SK-N-SH (cell line): ENCODE results near the gene MLLT1. TPM values are rescaled to one million over a fixed set of nuclear protein-coding genes. Genes with fewer than 3 reads are reported as not detected.

Experiments used
- CTCF ChIA-PET: fragments of 300-600, 350-600 bp; formaldehyde crosslinking; extraction: SDS; loops from one replicate; lab custom pipeline; 2021; lab: Yijun Ruan, JAX
- POLR2A ChIA-PET: fragments of 350-600 bp; sonication (Branson Sonifier 250); formaldehyde crosslinking; extraction: SDS; loops from one replicate; lab custom pipeline; 2020; ENCODE audit warnings: antibody characterized with exemption, inconsistent platforms; lab: Yijun Ruan, JAX
- DNase-seq: peaks from one replicate; pipeline ENCODE4 v3.0.0; 2012
- H2AFZ ChIP-seq: fragments of 200-600 bp; sonication (generic); 2 replicates; pipeline ENCODE4 v1.8.1; 2016; ENCODE audit warnings: antibody characterized with exemption, mild to moderate bottlenecking, low read depth
- H3F3A ChIP-seq: fragments of 200-600 bp; sonication (generic); replicated peaks from 2 replicates; pipeline ENCODE3; 2016; ENCODE audit warnings: antibody characterized with exemption, mild to moderate bottlenecking; ENCODE audit not compliant: insufficient read depth
- H3K27ac ChIP-seq, 2 experiments: fragments of 200-500 bp in 1 of 2; fragments of 200-600 bp in 1 of 2; sonication (Bioruptor generic) in 1 of 2; sonication (generic), shearing (Covaris generic) in 1 of 2; 2 replicates each; pipeline versions ENCODE4 v1.5.1 to v1.6.1; 2014 to 2016; ENCODE audit warnings: low read depth in 2 of 2, inconsistent platforms in 1 of 2, low read length in 1 of 2, mild to moderate bottlenecking in 1 of 2, mixed read lengths in 1 of 2
- H3K27me3 ChIP-seq: fragments of 200-600 bp; sonication (generic), shearing (Covaris generic); 2 replicates; pipeline ENCODE4 v1.6.1; 2016; ENCODE audit warnings: mixed run types; ENCODE audit not compliant: insufficient read depth
- H3K36me3 ChIP-seq, 2 experiments: fragments of 200-500 bp in 1 of 2; fragments of 200-600 bp in 1 of 2; sonication (Bioruptor generic) in 1 of 2; sonication (generic) in 1 of 2; replicated peaks in 1 of 2; 2 replicates each; pipeline versions ENCODE3 to v1.5.1; 2014 to 2016; ENCODE audit warnings: low read length in 1 of 2, mild to moderate bottlenecking in 1 of 2; ENCODE audit not compliant: insufficient read depth in 2 of 2, control insufficient read depth in 1 of 2
- H3K4me1 ChIP-seq, 2 experiments: fragments of 200-500 bp in 1 of 2; fragments of 200-600 bp in 1 of 2; sonication (Bioruptor generic) in 1 of 2; sonication (generic), shearing (Covaris generic) in 1 of 2; 2 replicates each; pipeline versions ENCODE4 v1.5.1 to v1.6.1; 2014 to 2016; ENCODE audit warnings: low read depth in 1 of 2, low read length in 1 of 2, mixed run types in 1 of 2; ENCODE audit not compliant: insufficient read depth in 2 of 2, control insufficient read depth in 1 of 2
- H3K4me2 ChIP-seq: fragments of 200-600 bp; sonication (generic), shearing (Covaris generic); 2 replicates; pipeline ENCODE4 v1.6.1; 2017; ENCODE audit warnings: mixed run types
- H3K4me3 ChIP-seq, 2 experiments: fragments of 200-500 bp in 1 of 2; fragments of 200-600 bp in 1 of 2; sonication (Bioruptor generic) in 1 of 2; sonication (generic), shearing (Covaris generic) in 1 of 2; 2 replicates each; pipeline versions ENCODE4 v1.5.1 to v1.8.1; 2014 to 2016; ENCODE audit warnings: low read depth in 2 of 2, inconsistent platforms in 1 of 2, low read length in 1 of 2, mild to moderate bottlenecking in 1 of 2, mixed read lengths in 1 of 2, moderate library complexity in 1 of 2
- H3K79me2 ChIP-seq: fragments of 200-600 bp; sonication (generic); 2 replicates; pipeline ENCODE4 v1.8.1; 2017; ENCODE audit warnings: mild to moderate bottlenecking; ENCODE audit not compliant: insufficient read depth
- H3K9ac ChIP-seq: fragments of 200-600 bp; sonication (generic); 2 replicates; pipeline ENCODE4 v1.6.1; 2017; ENCODE audit warnings: mixed run types
- H3K9me2 ChIP-seq: fragments of 200-600 bp; sonication (generic); 2 replicates; pipeline ENCODE4 v1.6.1; 2017; ENCODE audit warnings: mixed run types
- H3K9me3 ChIP-seq: fragments of 200-600 bp; sonication (generic); 2 replicates; pipeline ENCODE4 v1.6.1; 2017; ENCODE audit warnings: mixed run types, mild to moderate bottlenecking, moderate library complexity
- H4K20me1 ChIP-seq: fragments of 200-600 bp; sonication (generic); 2 replicates; pipeline ENCODE4 v1.6.1; 2017; ENCODE audit warnings: mild to moderate bottlenecking, mixed run types; ENCODE audit not compliant: insufficient read depth
- CHD2 ChIP-seq: fragments of 150-350 bp; IDR thresholded peaks from 2 replicates; pipeline ENCODE4 v1.6.1; 2018; ENCODE audit warnings: low read length; ENCODE audit not compliant: partially characterized antibody
- FOXM1 ChIP-seq: IDR thresholded peaks from 2 replicates; pipeline ENCODE4 v1.4.0; 2012; ENCODE audit warnings: low read depth, mild to moderate bottlenecking
- IRF3 ChIP-seq: fragments of 150-350 bp; IDR thresholded peaks from 2 replicates; pipeline ENCODE4 v1.6.1; 2016; ENCODE audit warnings: mild to moderate bottlenecking, low read depth, low read length
- JUND ChIP-seq: IDR thresholded peaks from 2 replicates; pipeline ENCODE4 v1.4.0; 2012
- MEF2A ChIP-seq: IDR thresholded peaks from 2 replicates; pipeline ENCODE4 v1.4.0; 2012; ENCODE audit warnings: low read depth, borderline replicate concordance
- PBX3 ChIP-seq: IDR thresholded peaks from 2 replicates; pipeline ENCODE4; 2012
- RXRA ChIP-seq: IDR thresholded peaks from 2 replicates; pipeline ENCODE4 v1.4.0; 2012; ENCODE audit warnings: low read depth, mild to moderate bottlenecking, borderline replicate concordance
- SMC3 ChIP-seq: IDR thresholded peaks from 2 replicates; pipeline ENCODE4 v1.6.1; 2012; ENCODE audit warnings: low read depth, low read length, improper control_type of control experiment
- USF1 ChIP-seq: IDR thresholded peaks from 2 replicates; pipeline ENCODE4 v1.4.0; 2012; ENCODE audit warnings: low read depth, borderline replicate concordance
- ZBTB33 ChIP-seq: IDR thresholded peaks from 2 replicates; pipeline ENCODE4 v1.4.0; 2012; ENCODE audit warnings: low read depth, borderline replicate concordance
- WGBS: methylation state at CpG from one replicate; pipeline ENCODE4 v1.1.6; 2017; ENCODE audit warnings: low lambda C conversion rate; 5-methylcytosine and 5-hydroxymethylcytosine counted together
- polyA plus RNA-seq, 3 experiments: library from polyadenylated mRNA; depleted of rRNA; stranded (reverse); fragments of >200 nt; gene quantifications; 2 replicates each; pipeline ENCODE4 v1.2.3, GENCODE V29; 2012
- TF ChIP-seq, protein P1 (sequence below): fragments of 150-350 bp; IDR thresholded peaks from 2 replicates; pipeline ENCODE4 v1.6.1; 2017; ENCODE audit warnings: antibody characterized with exemption, low read length, low read depth, borderline replicate concordance

Gene MLLT1
- polyA plus RNA-seq, 1 of the 3 experiments (the other 2 are of a cell fraction), result 19.0 TPM

DNA sequence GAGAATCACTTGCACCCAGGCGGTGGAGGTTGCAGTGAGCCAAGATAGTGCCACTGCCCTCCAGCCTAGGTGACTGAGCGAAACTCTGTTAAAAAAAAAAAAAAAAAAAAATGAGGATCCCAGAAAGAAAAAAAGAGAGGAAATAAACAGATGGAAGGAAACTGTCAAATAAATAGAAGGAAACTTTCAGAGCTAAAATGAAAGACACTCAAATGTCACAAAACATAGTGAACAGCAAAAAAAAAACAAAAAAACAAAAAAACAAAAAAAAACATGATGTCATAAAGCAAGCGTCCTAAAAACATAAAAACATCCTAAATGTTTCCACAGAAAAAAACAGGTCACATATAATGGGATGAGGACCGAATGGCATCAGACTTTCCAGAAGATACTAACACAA is 15.0 kb downstream of the MLLT1 start:
- H3F3A ChIP-seq, result no peaks in the 10 kb centered on the region
- H3K4me2 ChIP-seq, result no peak overlapping the region
- ChIA-PET CTCF (interaction anchor here (0.8 kb wide), 1 partner anchor 47 kb away, joined by 3 read pairs; no protein-coding TSS in a partner anchor), POLR2A (no interaction called here)
- peak overlapping the region in 1 of 2 experiments; percentile 39; a peak in 1 of 4 replicates for H3K27ac ChIP-seq
- H2AFZ ChIP-seq, result no peak overlapping the region
- H3K9me3 ChIP-seq, result no peaks in the 10 kb centered on the region
- WGBS, result 88% methylated on average over 4 of the region's 4 CpGs
- no peaks in the 10 kb centered on the region for H3K9me2 ChIP-seq
- peaks cover 18% of the 10 kb centered on the region; the same call in 1 of the 2 replicates for H4K20me1 ChIP-seq
- H3K79me2 ChIP-seq, result peaks cover 70% of the 10 kb centered on the region
- peaks cover 7% of the 10 kb centered on the region in 2 experiments; a peak in 2 of 4 replicates for H3K4me1 ChIP-seq
- no peaks in the 10 kb centered on the region for H3K27me3 ChIP-seq
- no peak overlapping the region for H3K4me3 ChIP-seq
- no peak for DNase-seq
- TF ChIP-seq USF1 (no peak), CHD2 (no peak), FOXM1 (no peak), RXRA (no peak), PBX3 (no peak), ZBTB33 (no peak), SMC3 (no peak), JUND (no peak), IRF3 (no peak), MEF2A (no peak)
- TF ChIP-seq, protein P1, sequence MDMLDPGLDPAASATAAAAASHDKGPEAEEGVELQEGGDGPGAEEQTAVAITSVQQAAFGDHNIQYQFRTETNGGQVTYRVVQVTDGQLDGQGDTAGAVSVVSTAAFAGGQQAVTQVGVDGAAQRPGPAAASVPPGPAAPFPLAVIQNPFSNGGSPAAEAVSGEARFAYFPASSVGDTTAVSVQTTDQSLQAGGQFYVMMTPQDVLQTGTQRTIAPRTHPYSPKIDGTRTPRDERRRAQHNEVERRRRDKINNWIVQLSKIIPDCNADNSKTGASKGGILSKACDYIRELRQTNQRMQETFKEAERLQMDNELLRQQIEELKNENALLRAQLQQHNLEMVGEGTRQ, result no peak
- H3K9ac ChIP-seq, result no peak overlapping the region
- H3K36me3 ChIP-seq, result peaks cover 14 to 33% of the 10 kb centered on the region in 2 experiments
